Urinary bladder (tissue), 4 donors: ENCODE results near the gene CBLN3. TPM values are rescaled to one million over a fixed set of nuclear protein-coding genes. Genes with fewer than 3 reads are reported as not detected.
A peak's percentile ranks its signal among the peaks of the same experiment; 100 is the strongest.
"Not testable (repeated sequence)": the region's sequence is repeated elsewhere in the genome, so short reads cannot be mapped to it uniquely, and the experiment has no call there.

Source experiments
- DNase-seq: peaks from one replicate; pipeline ENCODE4 v3.0.0-alpha.2; 2015; ENCODE audit errors: extremely low spot score
- H3K27ac ChIP-seq: one replicate; pipeline ENCODE4 v1.5.1; 2013; ENCODE audit warnings: low read depth, mild to moderate bottlenecking, moderate library complexity
- H3K36me3 ChIP-seq: one replicate; pipeline ENCODE4 v1.6.1; 2013; ENCODE audit warnings: mild to moderate bottlenecking, moderate library complexity; ENCODE audit not compliant: insufficient read depth
- H3K4me1 ChIP-seq: one replicate; pipeline ENCODE4 v1.6.1; 2013; ENCODE audit warnings: mild to moderate bottlenecking, moderate library complexity; ENCODE audit not compliant: insufficient read depth
- H3K4me3 ChIP-seq: one replicate; pipeline ENCODE4 v1.5.1; 2013; ENCODE audit warnings: low read depth, low read length
- WGBS: extraction: QIAGEN DNeasy Blood & Tissue Kit; methylation state at CpG from one replicate; pipeline ENCODE4 v1.1.7; 2013; 5-methylcytosine and 5-hydroxymethylcytosine counted together
- polyA plus RNA-seq: library from polyadenylated mRNA; stranded (reverse); fragments of 200-250 nt; gene quantifications from one replicate; pipeline ENCODE4 v1.2.3, GENCODE V29; 2013
- total RNA-seq: library from RNA; depleted of rRNA; stranded (reverse); fragments of >200 nt; gene quantifications from one replicate; pipeline ENCODE4 v1.2.3, GENCODE V29; 2014
- donor health status: healthy with polysubstance abuse.
- donor health status: healthy.

The CBLN3 gene
- total and polyA plus RNA-seq, 2 donors, result 1.8 to 5.9 TPM

DNA sequence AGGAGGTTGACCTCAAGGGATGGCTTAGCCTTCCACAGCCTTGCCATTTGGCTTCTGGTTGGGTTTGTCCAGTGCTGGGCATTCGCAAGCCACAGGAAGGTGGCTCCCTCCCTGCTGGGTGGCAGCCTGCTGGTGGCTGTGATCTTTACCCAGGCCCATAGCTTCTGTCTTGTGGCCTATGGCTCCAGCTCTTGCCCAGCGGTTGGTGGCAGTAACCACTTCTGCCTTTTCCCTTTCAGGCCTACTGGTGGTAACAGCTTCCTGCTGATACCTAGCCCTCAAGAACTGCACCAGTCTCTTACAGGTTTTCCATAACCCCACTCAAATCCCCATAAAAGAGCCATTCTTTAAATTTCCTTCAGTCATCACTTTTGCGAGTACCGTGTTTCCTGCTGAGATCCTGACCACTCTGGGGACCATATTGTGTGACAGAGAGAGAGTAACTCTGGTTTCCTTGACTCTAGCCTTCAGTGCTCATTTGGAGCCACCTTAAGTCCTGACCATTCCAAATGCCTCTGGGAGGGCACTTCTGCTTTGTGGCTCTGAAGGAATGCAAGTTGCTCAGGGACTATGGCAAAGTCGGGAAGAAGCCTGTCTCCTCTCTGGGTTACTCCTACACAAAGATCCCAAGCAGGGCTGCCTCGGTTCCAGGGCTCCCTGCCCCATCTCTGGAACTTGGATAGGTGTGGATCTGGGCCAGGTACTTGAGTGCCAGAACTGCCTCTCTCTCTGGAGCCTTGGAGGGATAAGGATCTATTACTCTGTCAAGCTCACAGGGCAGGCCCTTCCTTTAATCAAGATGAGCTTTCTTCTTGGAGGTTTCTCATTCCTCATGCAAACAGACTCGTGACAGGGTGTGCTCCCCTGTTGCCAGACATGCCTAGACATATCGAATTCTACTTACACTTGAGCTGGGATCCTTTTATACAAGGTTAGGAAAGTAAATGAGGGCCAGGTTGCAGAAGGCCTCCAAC, 33.6 kb downstream of the CBLN3 start:
- WGBS, result 56% methylated on average over 8 of the region's 8 CpGs
- H3K27ac ChIP-seq, result no peak overlapping the region

DNA sequence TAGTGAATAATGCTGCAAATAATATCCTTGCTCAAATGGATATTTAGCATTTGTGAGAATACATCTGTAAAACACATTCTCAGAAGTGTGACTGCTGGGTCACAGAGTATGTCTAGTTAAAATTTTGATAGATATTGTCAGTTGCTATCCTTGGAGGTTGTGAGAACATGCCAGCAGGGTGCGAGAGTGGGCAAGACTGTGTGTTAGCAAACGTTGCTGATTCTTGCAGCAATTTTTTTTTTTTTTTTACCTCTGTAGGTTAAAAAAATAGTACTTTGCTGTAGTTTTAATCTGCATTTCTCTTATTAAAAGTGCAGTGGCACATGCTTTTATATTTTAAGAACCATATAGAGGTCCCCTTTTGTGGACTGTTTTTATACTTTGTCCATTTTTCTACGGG, 35.2 kb downstream of the CBLN3 start:
- Histone ChIP-seq H3K4me3 (no peak overlapping the region), H3K36me3 (no peaks in the 10 kb centered on the region), H3K27ac (no peak overlapping the region), H3K4me1 (no peaks in the 10 kb centered on the region)
- DNase-seq, result no peak
- WGBS, result 42% methylated on average over 3 of the region's 3 CpGs

More for the DNA sequence above, 33.6 kb downstream of the CBLN3 start:
- Histone ChIP-seq H3K4me3 (no peak overlapping the region), H3K4me1 (no peaks in the 10 kb centered on the region), H3K36me3 (no peaks in the 10 kb centered on the region)
- peak; percentile 60 for DNase-seq

DNA sequence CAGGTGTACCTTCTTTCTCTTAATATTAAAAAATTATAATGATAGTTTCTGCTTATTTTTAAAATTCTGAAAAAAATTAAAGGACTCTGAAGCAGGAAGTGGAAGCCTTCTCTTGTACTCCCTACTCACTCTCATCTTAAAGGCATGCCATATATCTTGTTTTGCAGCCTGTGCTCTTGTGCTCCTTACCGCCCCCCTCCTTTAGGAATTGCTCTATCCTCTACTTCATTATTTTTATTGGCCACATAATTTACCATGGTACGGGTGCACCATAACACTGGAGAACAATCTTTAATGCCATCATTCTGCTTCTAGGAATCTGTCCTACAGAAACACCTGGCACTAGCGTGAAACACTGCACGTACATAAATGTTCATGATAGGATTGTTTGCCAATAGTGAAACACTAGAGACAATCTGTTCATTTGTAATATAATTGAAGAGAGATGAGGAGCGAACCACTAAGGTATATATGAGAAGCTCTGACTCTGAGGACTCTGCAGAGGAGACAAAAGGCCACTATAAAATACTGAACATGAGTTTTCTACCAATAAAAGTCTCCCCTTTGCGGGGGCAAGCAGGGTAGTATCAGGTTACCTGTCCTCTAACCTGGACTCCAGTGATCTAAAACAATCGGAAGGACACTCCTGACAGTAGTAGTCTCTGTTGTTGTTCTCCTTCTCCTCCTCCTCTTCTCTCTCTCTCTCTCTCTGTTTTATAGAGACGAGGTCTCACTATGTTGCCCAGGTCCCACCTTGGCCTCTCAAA, 37.0 kb downstream of the CBLN3 start:
- Histone ChIP-seq H3K4me1 (no peaks in the 10 kb centered on the region), H3K36me3 (no peaks in the 10 kb centered on the region), H3K4me3 (no peak overlapping the region), H3K27ac (peak overlapping the region; percentile 14)
- DNase-seq, result peak; percentile 77
- 54% methylated on average over 8 of the region's 8 CpGs for WGBS

DNA sequence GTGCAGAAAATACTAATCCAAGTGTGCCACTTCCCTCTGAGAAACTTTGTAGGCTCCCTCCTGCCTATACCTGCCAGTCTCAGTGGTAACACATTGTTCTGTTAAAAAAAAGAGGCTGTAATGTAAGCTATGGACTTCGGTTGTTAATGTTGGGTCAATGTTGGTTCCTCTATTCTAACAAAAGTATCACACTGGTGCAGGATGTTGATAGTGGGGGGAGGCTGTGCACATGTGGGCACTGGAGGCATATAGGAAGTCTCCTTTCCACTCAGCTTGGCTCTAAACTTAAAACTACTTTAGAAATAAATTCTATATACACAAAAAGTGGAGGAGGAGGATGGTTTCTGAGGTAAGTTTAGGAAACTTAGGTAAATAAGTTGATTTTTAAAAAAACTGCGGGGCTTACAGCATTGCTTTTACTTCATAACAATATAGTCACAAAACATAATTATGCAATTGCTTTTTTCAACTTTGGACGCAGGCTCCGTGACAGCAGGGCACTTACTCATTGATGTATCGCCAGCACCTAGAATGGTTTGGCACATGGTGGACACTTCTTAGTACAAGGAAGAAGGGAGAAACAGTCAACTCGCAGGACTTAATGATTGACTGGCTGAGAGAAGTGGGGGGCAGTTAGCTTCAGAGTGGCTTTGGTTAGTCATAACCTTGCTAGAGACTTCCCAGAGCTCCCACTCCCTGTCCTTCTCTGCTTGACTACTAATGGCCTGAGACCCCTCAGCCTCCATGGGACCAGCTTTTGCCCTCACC, 38.6 kb downstream of the CBLN3 start:
- no peak for DNase-seq
- 84% methylated on average over 6 of the region's 6 CpGs for WGBS
- Histone ChIP-seq H3K4me3 (no peak overlapping the region), H3K36me3 (no peaks in the 10 kb centered on the region), H3K27ac (no peak overlapping the region), H3K4me1 (no peaks in the 10 kb centered on the region)

DNA sequence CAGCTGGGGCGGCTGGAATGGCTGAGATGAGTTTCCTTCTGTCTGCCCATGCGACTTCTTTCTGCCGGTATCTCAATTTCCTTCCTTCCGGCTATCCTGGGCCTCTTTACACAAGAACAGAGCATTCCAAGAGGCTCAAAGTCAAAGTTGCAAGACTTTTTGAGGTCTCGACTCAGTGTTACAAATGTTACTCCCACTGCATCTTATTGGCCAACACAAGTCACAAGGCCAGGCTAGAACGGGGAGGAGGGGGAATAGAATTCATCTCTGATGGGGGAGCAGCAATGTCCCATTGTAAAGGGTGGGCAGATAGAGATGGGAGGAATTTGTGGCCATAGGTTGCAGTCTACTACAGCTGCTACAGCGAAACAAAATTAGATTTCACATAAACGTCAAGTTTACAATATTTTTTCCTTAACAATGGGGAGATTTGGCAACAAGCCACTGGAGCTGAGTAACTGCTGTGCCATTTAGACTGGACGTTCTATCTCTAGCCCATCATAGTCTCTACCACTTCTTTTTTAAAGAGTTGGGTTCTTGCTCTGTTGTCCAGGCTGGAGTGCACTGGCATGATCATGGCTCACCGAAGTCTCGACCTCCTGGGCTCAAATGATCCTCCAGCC, 40.1 kb downstream of the CBLN3 start:
- H3K27ac ChIP-seq, result no peak overlapping the region
- no peaks in the 10 kb centered on the region for H3K36me3 ChIP-seq
- no peaks in the 10 kb centered on the region for H3K4me1 ChIP-seq
- H3K4me3 ChIP-seq, result no peak overlapping the region
- DNase-seq, result no peak
- WGBS, result 43% methylated on average over 11 of the region's 11 CpGs

DNA sequence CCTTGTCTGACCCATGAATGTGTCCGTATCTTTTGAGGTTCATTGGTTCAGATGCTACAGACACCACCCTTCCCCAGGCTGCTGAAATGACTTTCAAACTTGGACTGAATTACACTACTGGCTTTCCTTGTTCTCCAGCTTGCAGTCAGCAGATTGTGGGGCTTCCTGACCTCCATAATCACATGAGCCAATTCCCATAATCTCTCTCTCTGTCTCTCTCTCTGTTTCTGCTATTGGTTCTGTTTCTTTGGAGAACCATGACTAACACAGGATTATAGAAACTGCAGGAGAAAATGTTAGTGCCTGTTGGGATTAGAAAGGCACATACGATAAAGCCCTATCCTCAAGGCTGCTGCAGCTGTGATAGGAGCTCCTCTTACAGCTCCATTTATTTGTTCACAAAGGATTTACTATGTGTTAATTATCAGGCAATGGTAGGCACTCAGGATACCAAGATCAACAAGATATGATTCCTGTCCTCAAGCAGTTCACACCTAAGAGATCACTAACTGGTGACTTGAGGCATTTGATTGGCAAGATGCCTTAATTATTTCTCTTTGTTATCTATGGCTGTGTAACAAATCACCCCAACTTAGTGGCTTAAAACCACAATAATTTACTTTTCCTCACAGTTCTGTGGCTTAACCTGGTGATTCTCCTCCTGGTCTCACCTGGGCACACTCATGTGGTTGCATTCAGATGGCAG, 40.8 kb downstream of the CBLN3 start:
- H3K4me3 ChIP-seq, result no peak overlapping the region
- 51% methylated on average over 2 of the region's 2 CpGs for WGBS
- no peak overlapping the region for H3K27ac ChIP-seq
- DNase-seq, result no peak
- H3K36me3 ChIP-seq, result no peaks in the 10 kb centered on the region
- H3K4me1 ChIP-seq, result no peaks in the 10 kb centered on the region

DNA sequence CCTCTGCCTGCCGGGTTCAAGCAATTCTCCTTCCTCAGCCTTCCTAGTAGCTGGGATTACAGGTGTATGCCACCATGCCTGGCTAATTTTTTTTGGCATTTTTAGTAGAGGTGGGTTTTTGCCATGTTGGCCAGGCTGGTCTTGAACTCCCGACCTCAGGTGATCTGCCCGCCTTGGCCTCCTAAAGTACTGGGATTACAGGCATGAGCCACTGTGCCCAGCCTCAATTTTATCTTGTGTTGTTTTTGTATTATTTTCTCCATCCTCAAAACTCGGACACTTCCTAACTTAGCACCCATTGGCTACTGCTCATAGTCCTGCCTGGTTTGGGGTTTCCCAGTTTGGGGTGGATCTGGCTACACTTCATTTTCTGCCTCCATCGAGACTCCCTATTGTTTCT, 41.9 kb downstream of the CBLN3 start:
- not testable (repeated sequence) for H3K4me3 ChIP-seq, H3K4me1 ChIP-seq, DNase-seq, H3K36me3 ChIP-seq, H3K27ac ChIP-seq
- WGBS, result 93% methylated on average over 5 of the region's 5 CpGs

DNA sequence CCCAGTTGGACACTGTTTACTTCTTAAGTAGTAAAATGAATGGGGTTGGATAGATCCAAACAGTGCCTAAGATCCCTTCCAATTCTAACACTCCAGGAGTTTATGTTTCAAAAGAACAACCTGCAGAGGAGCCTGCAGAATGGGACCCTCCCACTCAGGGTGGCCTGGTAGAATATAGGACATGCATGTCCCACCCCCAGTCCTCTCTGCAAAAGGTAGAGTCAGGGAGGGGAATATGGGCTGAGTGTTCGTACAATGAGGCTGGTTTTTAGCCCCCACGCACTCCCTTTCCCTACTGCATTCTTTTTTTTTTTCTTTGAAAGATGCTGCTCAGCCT, 42.5 kb downstream of the CBLN3 start:
- H3K4me1 ChIP-seq, result no peaks in the 10 kb centered on the region
- H3K4me3 ChIP-seq, result no peak overlapping the region
- 74% methylated on average over 2 of the region's 2 CpGs for whole genome bisulfite sequencing
- no peaks in the 10 kb centered on the region for H3K36me3 ChIP-seq
- no peak for DNase-seq
- no peak overlapping the region for H3K27ac ChIP-seq

DNA sequence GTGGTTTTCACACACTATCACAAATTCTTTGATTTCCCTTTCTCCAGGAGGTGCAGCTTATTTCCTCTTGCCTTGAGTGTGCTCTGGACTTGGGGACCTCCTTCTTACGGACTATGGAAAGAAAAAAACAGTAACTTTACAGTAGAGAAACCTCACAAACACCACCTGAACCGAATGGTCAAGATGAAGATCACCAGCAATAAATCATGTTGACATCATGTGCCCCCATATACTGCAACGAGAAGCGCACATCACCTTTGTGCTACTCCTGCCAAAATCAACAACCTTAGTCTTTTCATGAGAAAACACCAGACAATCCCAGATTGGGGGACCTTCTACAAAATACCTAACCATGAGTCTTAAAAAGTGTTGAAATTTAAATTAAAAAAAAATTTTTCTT, 43.9 kb downstream of the CBLN3 start:
- Histone ChIP-seq H3K4me3 (no peak overlapping the region), H3K27ac (no peak overlapping the region), H3K36me3 (no peaks in the 10 kb centered on the region), H3K4me1 (no peaks in the 10 kb centered on the region)
- 76% methylated on average over 4 of the region's 4 CpGs for WGBS
- no peak for DNase-seq

DNA sequence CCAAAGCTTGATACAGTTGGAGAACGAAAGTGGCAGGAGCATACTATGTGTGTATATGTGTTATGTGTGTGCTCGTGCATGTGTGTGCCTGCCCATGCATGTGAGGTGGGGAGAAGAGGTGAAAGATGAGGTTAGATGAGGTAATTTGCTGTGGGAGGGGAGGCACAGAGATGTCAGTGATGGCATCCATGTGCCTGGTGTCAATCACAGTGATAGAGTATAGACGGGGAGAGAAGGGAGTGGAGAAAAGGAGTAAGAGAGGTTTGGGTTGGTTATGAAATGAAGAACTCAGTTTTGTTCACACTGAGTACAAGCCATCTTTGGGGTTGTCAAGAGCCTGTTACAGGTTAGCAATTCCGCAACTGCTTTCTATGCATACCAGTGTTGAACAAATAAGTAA, 45.3 kb downstream of the CBLN3 start:
- no peak for DNase-seq
- WGBS, result 85% methylated on average over 4 of the region's 4 CpGs

DNA sequence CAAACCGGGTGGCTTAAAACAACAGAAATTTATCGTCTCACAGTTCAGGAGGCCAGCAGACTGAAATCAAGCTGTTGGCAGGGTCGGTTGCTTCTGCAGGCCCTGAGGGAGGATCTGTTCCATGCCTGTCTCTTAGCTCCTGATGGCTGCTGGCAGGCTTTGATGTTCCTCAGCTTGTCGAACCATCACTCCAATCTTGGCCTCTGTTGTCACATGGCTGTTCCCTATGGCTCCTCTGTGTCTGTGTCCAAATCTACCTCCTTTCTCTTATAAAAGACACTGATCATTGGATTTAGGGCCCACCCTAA, 47.5 kb downstream of the CBLN3 start:
- no peaks in the 10 kb centered on the region for H3K36me3 ChIP-seq
- 61% methylated on average over 4 of the region's 4 CpGs for WGBS
- no peaks in the 10 kb centered on the region for H3K4me1 ChIP-seq
- no peak for DNase-seq
- no peak overlapping the region for H3K4me3 ChIP-seq
- no peak overlapping the region for H3K27ac ChIP-seq

More for the DNA sequence above, 45.3 kb downstream of the CBLN3 start:
- no peak overlapping the region for H3K27ac ChIP-seq
- H3K4me1 ChIP-seq, result no peaks in the 10 kb centered on the region
- H3K36me3 ChIP-seq, result no peaks in the 10 kb centered on the region
- no peak overlapping the region for H3K4me3 ChIP-seq

DNA sequence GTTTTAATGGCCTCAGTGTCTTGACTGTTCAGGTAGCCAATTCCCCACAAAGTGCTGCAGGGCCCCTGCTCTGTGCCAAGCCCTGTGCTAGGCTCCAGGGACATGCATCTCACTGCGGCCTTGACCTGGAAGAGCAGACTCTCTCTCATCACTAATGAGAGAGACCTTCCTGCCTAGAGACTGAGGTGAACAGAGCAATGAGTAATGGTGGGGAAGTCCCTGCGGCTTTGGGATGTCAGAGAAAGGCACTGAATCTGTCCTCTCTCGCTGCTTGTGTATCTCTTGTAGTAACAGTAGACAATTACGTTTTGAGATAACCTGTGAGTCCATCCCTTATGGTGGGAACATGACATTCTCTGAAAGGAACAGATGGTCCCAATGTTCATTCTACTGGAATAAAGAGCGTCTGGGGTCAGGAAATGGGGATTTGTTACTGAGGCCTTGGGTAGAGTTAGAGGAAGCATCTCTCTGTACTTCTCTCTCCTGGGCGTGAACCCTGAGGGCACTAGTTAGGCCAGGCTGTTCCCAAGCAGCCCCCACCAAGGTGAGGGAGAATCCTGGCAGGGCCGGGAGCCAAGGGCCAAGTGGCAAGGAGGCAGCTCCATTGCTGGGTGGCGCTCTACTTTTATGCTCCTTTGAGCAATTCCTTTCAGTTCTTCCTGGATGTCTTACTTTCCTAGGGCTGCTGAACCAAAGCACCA, 48.0 kb downstream of the CBLN3 start:
- no peak overlapping the region for H3K4me3 ChIP-seq
- 85% methylated on average over 8 of the region's 8 CpGs for WGBS
- no peaks in the 10 kb centered on the region for H3K4me1 ChIP-seq
- no peaks in the 10 kb centered on the region for H3K36me3 ChIP-seq
- no peak overlapping the region for H3K27ac ChIP-seq
- DNase-seq, result no peak
